Measurements from ENCODE around the gene AUTS2. TPM values are rescaled to one million over a fixed set of nuclear protein-coding genes. Genes with fewer than 3 reads are reported as not detected.

The AUTS2 gene
- total RNA-seq, 6 experiments from 2014 or later = 10.4 to 32.0 (median 19.3) TPM

DNA sequence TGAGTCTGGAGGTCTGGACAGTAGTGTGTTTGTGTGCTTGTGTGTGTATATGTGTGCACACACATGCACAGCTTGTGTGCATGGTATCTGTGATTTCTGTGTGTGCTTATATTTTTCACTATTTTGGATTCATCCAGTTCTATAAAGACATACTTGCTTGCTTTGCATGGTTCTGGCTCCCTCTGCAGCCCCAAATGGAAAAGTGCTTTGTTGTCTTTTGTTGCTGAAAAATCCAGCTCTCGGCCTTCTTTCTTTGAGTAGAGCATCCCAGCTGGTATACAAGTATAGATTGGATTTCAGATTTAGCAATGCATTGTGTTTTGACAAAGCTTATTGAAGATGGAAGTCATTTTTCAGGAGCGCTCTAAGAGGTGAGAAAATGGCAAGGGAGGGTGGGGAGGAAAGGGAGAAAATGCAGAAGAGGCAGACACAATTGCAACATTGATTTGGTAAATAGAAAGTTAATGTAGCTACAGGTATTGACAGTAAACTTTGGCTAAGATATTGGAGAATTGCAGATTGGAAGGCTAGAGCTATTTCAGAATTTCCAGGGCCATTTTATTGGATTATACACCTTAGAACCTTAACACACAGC, 333.9 kb downstream of the AUTS2 start:
- intact Hi-C loops (cut with DNase I) = no loop called here
- Histone ChIP-seq H3K4me3 (no peak overlapping the region), H3K4me1 (peaks cover 0 to 3% (median 0%) of the 10 kb centered on the region in 4 donors), H3K36me3 (no peaks in the 10 kb centered on the region), H3K9me3 (no peaks in the 10 kb centered on the region), H3K27me3 (no peaks in the 10 kb centered on the region), H3K27ac (no peak overlapping the region)
- 53% methylated on average over 2 of the region's 2 CpGs for WGBS (ENCODE audit: insufficient coverage, low coverage, low lambda C conversion rate, missing lambda C conversion rate)
- TF ChIP-seq, protein P1, sequence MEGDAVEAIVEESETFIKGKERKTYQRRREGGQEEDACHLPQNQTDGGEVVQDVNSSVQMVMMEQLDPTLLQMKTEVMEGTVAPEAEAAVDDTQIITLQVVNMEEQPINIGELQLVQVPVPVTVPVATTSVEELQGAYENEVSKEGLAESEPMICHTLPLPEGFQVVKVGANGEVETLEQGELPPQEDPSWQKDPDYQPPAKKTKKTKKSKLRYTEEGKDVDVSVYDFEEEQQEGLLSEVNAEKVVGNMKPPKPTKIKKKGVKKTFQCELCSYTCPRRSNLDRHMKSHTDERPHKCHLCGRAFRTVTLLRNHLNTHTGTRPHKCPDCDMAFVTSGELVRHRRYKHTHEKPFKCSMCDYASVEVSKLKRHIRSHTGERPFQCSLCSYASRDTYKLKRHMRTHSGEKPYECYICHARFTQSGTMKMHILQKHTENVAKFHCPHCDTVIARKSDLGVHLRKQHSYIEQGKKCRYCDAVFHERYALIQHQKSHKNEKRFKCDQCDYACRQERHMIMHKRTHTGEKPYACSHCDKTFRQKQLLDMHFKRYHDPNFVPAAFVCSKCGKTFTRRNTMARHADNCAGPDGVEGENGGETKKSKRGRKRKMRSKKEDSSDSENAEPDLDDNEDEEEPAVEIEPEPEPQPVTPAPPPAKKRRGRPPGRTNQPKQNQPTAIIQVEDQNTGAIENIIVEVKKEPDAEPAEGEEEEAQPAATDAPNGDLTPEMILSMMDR (IDR thresholded peaks at IDR 0.05) = peak; percentile 50 to 54 (median 51)
- no peak for TF ChIP-seq POLR2A (IDR thresholded peaks at IDR 0.05)
- ATAC-seq (peak; percentile 42 to 64 (median 53)), DNase-seq (no peak)

DNA sequence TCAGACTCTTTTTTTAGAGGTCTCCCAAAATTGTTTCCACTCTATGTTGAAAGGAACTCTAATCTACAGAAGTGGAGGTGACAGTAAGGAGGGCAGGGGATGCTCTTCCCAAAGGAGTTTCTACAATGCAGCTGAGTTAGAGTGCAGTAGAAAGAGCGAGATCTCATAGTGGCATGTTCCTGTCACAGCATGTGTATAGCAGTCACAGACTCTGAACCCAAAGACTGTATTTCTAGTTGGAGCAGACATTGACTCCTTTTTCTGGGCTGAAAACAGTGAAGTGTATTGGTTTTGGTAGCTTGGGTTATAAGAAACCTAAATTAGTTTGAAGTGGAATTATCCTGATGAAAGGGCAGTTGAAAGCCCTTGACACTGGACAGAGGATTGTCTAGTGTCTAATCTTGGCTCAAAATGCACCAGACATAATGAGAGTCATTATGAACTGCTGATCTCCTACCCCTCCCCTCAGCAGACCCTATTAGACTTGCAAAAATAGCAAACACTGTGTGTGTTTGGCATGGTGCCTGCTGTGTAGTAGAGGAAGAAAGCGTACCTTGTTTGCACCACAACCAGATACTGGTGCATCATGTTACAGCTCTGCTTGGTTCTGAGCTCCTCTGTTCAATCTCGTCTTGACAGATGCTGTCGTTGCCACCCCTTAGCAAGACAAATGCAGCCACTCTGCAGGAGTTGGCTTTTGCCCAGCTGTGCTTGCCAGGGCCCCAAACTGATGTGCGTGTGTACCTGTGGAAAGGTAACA, 336.0 kb downstream of the AUTS2 start:
- no peaks in the 10 kb centered on the region for H3K9me3 ChIP-seq
- 88% methylated on average over 3 of the region's 5 CpGs for WGBS (ENCODE audit: insufficient coverage, low coverage, low lambda C conversion rate, missing lambda C conversion rate)

DNA sequence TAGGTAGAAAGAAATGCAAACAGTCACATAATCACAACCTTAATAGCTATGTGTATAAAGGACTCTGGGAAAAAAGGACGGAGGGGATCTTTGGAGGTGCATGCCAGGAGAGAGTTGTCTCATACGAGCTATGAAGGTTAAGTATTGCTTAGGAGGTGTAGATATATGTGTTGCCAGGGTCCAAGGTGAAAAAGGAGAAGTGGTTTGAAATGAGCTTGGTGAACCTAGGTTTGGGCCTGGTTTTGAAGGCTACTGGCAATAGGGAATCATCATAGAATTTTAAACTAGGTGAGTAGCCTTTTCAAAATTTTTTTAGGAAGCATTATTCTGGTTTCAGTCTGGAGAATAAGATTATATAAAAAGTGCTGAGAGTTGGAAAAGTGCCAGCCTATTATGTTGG, 336.8 kb downstream of the AUTS2 start:
- ATAC-seq (no peak), DNase-seq (no peak)
- 70% methylated on average over 2 of the region's 2 CpGs for WGBS (ENCODE audit: insufficient coverage, low coverage, low lambda C conversion rate, missing lambda C conversion rate)
- no peak overlapping the region for H3K4me3 ChIP-seq
- no peak for TF ChIP-seq POLR2A (IDR thresholded peaks at IDR 0.05)
- TF ChIP-seq, protein P1 (IDR thresholded peaks at IDR 0.05) = no peak
- no peak overlapping the region for H3K27ac ChIP-seq
- no peaks in the 10 kb centered on the region for H3K9me3 ChIP-seq
- no peaks in the 10 kb centered on the region for H3K27me3 ChIP-seq
- intact Hi-C loops (cut with DNase I) = no loop called here
- no peaks in the 10 kb centered on the region for H3K36me3 ChIP-seq
- H3K4me1 ChIP-seq = peaks cover 0 to 3% (median 0%) of the 10 kb centered on the region in 4 donors

More for the DNA sequence above, 336.0 kb downstream of the AUTS2 start:
- H3K4me1 ChIP-seq = peaks cover 0 to 3% (median 0%) of the 10 kb centered on the region in 4 donors
- H3K4me3 ChIP-seq = no peak overlapping the region
- DNase-seq (no peak), ATAC-seq (no peak)
- H3K27me3 ChIP-seq = no peaks in the 10 kb centered on the region
- no peaks in the 10 kb centered on the region for H3K36me3 ChIP-seq
- TF ChIP-seq, protein P1 (IDR thresholded peaks at IDR 0.05) = no peak
- no peak for TF ChIP-seq POLR2A (IDR thresholded peaks at IDR 0.05)
- intact Hi-C loops (cut with DNase I) = no loop called here
- no peak overlapping the region for H3K27ac ChIP-seq

DNA sequence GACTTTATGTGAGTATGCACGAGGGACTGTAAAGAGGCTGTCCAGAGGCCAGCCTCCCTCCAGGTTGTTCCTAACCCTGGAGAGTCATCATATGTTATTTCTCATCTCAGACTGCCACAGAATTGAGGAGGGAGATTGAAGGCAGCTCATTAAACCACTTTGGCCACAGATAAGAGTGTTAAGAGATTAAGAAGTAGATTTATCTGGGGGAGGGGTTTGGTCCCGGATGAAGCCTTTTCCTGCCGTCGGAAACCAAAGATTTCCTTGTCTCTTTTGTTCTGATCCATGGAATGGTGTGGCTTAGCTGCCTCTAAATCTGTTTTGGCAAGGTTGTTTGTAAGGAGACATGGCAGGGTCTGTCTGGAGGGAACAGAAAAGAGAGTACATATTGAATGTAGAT, 338.8 kb downstream of the AUTS2 start:
- no peaks in the 10 kb centered on the region for H3K9me3 ChIP-seq
- no peaks in the 10 kb centered on the region for H3K36me3 ChIP-seq
- H3K27me3 ChIP-seq = no peaks in the 10 kb centered on the region
- no peak overlapping the region for H3K27ac ChIP-seq
- H3K4me3 ChIP-seq = no peak overlapping the region
- intact Hi-C loops (cut with DNase I) = no loop called here
- peaks cover 0 to 3% (median 0%) of the 10 kb centered on the region in 4 donors for H3K4me1 ChIP-seq
- DNase-seq = no peak
- ATAC-seq = no peak
- TF ChIP-seq, protein P1 (IDR thresholded peaks at IDR 0.05) = no peak
- TF ChIP-seq POLR2A (IDR thresholded peaks at IDR 0.05) = no peak
- 78% methylated on average over 4 of the region's 4 CpGs for WGBS (ENCODE audit: insufficient coverage, low coverage, low lambda C conversion rate, missing lambda C conversion rate)
